GM12878 (cell line): Measurements from ENCODE around the gene MAST4. TPM values are rescaled to one million over a fixed set of nuclear protein-coding genes. Genes with fewer than 3 reads are reported as not detected.

ENCODE experiments used
- ATAC-seq: fragments of 200-7000 bp; cut with Tn5 transposase; 3 replicates; pipeline ENCODE4 v1.9.1; 2020; ENCODE audit warnings: mild to moderate bottlenecking, moderate library complexity
- BruUV-seq: library from RNA; stranded (reverse); fragments of 400-500 nt; replicated peaks from 2 replicates; lab custom pipeline; 2021; lab: Mats Ljungman, UMichigan
- CTCF ChIA-PET: fragments of 300-600 bp; sonication (Branson Sonifier 250); formaldehyde crosslinking; extraction: SDS; loops from one replicate; lab custom pipeline; 2021; ENCODE audit warnings: inconsistent platforms; lab: Yijun Ruan, JAX
- POLR2A ChIA-PET: fragments of 350-600 bp; formaldehyde crosslinking; extraction: SDS; loops from one replicate; lab custom pipeline; 2021; ENCODE audit warnings: inconsistent platforms; lab: Charles Lee
- RAD21 ChIA-PET: fragments of 300-600 bp; sonication (Branson Sonifier 250); formaldehyde crosslinking; loops from one replicate; lab custom pipeline; 2023; ENCODE audit warnings: antibody characterized with exemption; ENCODE audit not compliant: unreplicated experiment; lab: Charles Lee
- SMC1A ChIA-PET: fragments of 300-600 bp; sonication (Branson Sonifier 250); formaldehyde crosslinking; loops from one replicate; lab custom pipeline; 2023; ENCODE audit not compliant: unreplicated experiment, uncharacterized antibody; lab: Charles Lee
- DNase-seq: peaks from one replicate; pipeline ENCODE4 v3.0.0-alpha.2; 2011; ENCODE audit warnings: low read depth, low spot score
- FAIRE-seq: peaks from 3 replicates; lab custom pipeline; 2011; peaks lifted over from hg19 to GRCh38; lab: Jason Lieb, UNC
- H2AFZ ChIP-seq: 2 replicates; pipeline ENCODE4 v1.6.0; 2011; ENCODE audit warnings: low read depth, low read length, control low read depth; ENCODE audit not compliant: control insufficient read depth
- H3K27ac ChIP-seq: 2 replicates; pipeline ENCODE4 v1.5.1; 2011; ENCODE audit warnings: control low read depth; ENCODE audit not compliant: control insufficient read depth, insufficient read depth
- H3K27me3 ChIP-seq, 2 experiments: replicated peaks in 1 of 2; 2 replicates each; pipeline versions ENCODE4 v1.6.0 to v1.6.1; 2011; ENCODE audit warnings: low read length in 1 of 2; ENCODE audit not compliant: control insufficient read depth in 2 of 2, insufficient read depth in 2 of 2
- H3K36me3 ChIP-seq, 2 experiments: 2 replicates each; pipeline ENCODE4 v1.5.1; 2011; ENCODE audit warnings: low read length in 1 of 2; ENCODE audit not compliant: control insufficient read depth in 2 of 2, insufficient read depth in 2 of 2
- H3K4me1 ChIP-seq: 2 replicates; pipeline ENCODE4 v1.6.1; 2011; ENCODE audit warnings: mild to moderate bottlenecking, low read length, moderate library complexity, mixed read lengths; ENCODE audit not compliant: control insufficient read depth, insufficient read depth
- H3K4me2 ChIP-seq: 2 replicates; pipeline ENCODE4 v1.6.0; 2011; ENCODE audit warnings: control low read depth; ENCODE audit not compliant: control insufficient read depth, insufficient read depth
- H3K4me3 ChIP-seq: fragments of 200-600 bp; sonication (generic); 2 replicates; pipeline ENCODE4 v1.5.1; 2016
- H3K79me2 ChIP-seq: 2 replicates; pipeline ENCODE4 v1.6.0; 2011; ENCODE audit warnings: low read length; ENCODE audit not compliant: control insufficient read depth, insufficient read depth
- H3K9ac ChIP-seq: 2 replicates; pipeline ENCODE4 v1.8.0; 2011; ENCODE audit warnings: low read length, control low read depth, mixed read lengths; ENCODE audit not compliant: control insufficient read depth, insufficient read depth
- H3K9me3 ChIP-seq: replicated peaks from 3 replicates; pipeline ENCODE4 v1.5.1; 2011; ENCODE audit warnings: mild to moderate bottlenecking, low read length; ENCODE audit not compliant: control insufficient read depth, insufficient read depth
- H4K20me1 ChIP-seq: 2 replicates; pipeline ENCODE4 v1.6.0; 2011; ENCODE audit not compliant: control insufficient read depth, insufficient read depth
- BMI1 ChIP-seq: fragments of 450-650 bp; IDR thresholded peaks from 2 replicates; pipeline ENCODE4 v1.6.1; 2016; ENCODE audit warnings: mild to moderate bottlenecking, moderate library complexity, borderline replicate concordance
- ETV6 ChIP-seq, 2 experiments: fragments of 450-650 bp in 1 of 2; IDR thresholded peaks in 1 of 2; conservative IDR thresholded peaks in 1 of 2; 2 replicates each; pipeline ENCODE4 v1.6.1; 2014; ENCODE audit warnings: antibody characterized with exemption in 1 of 2, borderline replicate concordance in 1 of 2, low read depth in 1 of 2, mild to moderate bottlenecking in 1 of 2, moderate library complexity in 1 of 2
- FOXK2 ChIP-seq: fragments of 450-650 bp; IDR thresholded peaks from 2 replicates; pipeline ENCODE4 v1.6.1; 2017; ENCODE audit warnings: mild to moderate bottlenecking, moderate library complexity
- KLF5 ChIP-seq: fragments of 450-650 bp; IDR thresholded peaks from 2 replicates; pipeline ENCODE4 v1.6.1; 2014; ENCODE audit warnings: mild to moderate bottlenecking; ENCODE audit not compliant: partially characterized antibody
- NR2F1 ChIP-seq: fragments of 450-650 bp; conservative IDR thresholded peaks from 2 replicates; pipeline ENCODE4 v1.6.1; 2017; ENCODE audit warnings: mild to moderate bottlenecking
- PAX8 ChIP-seq: fragments of 450-650 bp; IDR thresholded peaks from 2 replicates; pipeline ENCODE4 v1.6.1; 2017; ENCODE audit warnings: mild to moderate bottlenecking, moderate library complexity
- TAF1 ChIP-seq: IDR thresholded peaks from 2 replicates; pipeline ENCODE4 v1.6.1; 2011; ENCODE audit warnings: mild to moderate bottlenecking, low read depth, low read length, borderline replicate concordance
- TCF7 ChIP-seq: IDR thresholded peaks from 2 replicates; pipeline ENCODE4 v1.6.1; 2014; ENCODE audit warnings: antibody characterized with exemption, borderline replicate concordance
- WRNIP1 ChIP-seq: IDR thresholded peaks from 2 replicates; pipeline ENCODE4 v1.6.1; 2011; ENCODE audit warnings: low read depth, low read length, improper control_type of control experiment, borderline replicate concordance
- ZBED1 ChIP-seq: IDR thresholded peaks from 2 replicates; pipeline ENCODE4 v1.6.1; 2016; ENCODE audit warnings: borderline replicate concordance
- WGBS: methylation state at CpG from one replicate; pipeline ENCODE4 v1.1.6; 2016; ENCODE audit warnings: low lambda C conversion rate; ENCODE audit not compliant: insufficient replicate concordance, insufficient coverage; ENCODE audit errors: missing lambda C conversion rate; 5-methylcytosine and 5-hydroxymethylcytosine counted together
- in situ Hi-C: fragments of 300-500 bp; cut with MboI; formaldehyde crosslinking; loops from 9 replicates; pipeline ENCODE4 v1.14.3; 2018; ENCODE audit warnings: mixed read lengths
- intact Hi-C: fragments of 100-400 bp; cut with micrococcal nuclease; formaldehyde crosslinking; loops from one replicate; pipeline ENCODE4 v1.14.2; 2022; ENCODE audit not compliant: unreplicated experiment
- polyA plus RNA-seq, 11 experiments: library from polyadenylated mRNA; depleted of rRNA in 4 of 11; unstranded in 6 of 11; stranded (reverse) in 5 of 11; fragments of >200 nt; fragmentation: Nextera tagmentation in 4 of 11; fragmentation: Illumina TruSeq in 1 of 11; extraction: Ambion mirVana in 4 of 11; extraction: Trizol in 1 of 11; gene quantifications; 1 replicate in 1 of 11; 2 replicates in 10 of 11; pipeline versions ENCODE4 v1.2.1 to v1.2.3, GENCODE V29; 2011 to 2016; ENCODE audit warnings: inconsistent platforms in 2 of 11, missing spikeins in 2 of 11, low read depth in 1 of 11
- total RNA-seq, 4 experiments: library from RNA; depleted of rRNA in 3 of 4; stranded (reverse); fragments of >200 nt in 3 of 4; fragmentation: Illumina TruSeq in 1 of 4; extraction: Trizol in 1 of 4; gene quantifications; 2 replicates each; pipeline versions ENCODE4 v1.2.1 to v1.2.3, GENCODE V29; 2013 to 2021

The MAST4 gene
- total and polyA plus RNA-seq, 10 of the 15 experiments (the other 5 are each of a cell fraction or from before 2014, with no cell fraction given) = 0.02 to 1.6 (median 0.29) TPM; not detected in 1

DNA sequence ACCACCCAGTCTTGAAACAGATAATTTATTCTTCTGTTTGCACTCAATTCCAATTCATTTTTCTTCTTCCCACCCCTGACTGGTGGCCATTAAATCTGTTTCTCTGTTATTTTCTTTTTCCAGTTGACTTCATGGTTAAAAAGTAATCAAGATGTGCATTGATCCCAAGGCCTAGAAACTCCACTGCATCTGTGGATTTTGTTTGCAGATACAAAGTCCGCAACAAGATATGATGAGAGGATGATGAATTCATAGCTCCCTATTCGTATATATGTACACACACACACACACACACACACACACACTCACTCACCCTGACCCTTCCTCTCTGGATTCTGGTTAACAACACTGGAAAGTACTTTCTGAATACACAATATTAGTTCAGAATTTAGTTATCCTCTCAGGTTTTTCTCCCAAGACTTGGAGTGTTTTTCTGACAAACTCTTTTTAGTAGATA is 548.0 kb downstream of the MAST4 start:
- 55% methylated on average over 2 of the region's 2 CpGs for WGBS
- in situ Hi-C loops (no loop called here), intact Hi-C loops (no loop called here)
- no peak overlapping the region for H3K4me2 ChIP-seq
- H3K36me3 ChIP-seq = no peaks in the 10 kb centered on the region
- peaks cover 0 to 1% of the 10 kb centered on the region in 2 experiments; a peak in 1 of 4 replicates for H3K27me3 ChIP-seq
- ATAC-seq (no peak), DNase-seq (no peak), FAIRE-seq (no peak)
- TF ChIP-seq TCF7 = no peak
- TF ChIP-seq KLF5 = no peak
- TF ChIP-seq PAX8 = no peak
- TF ChIP-seq FOXK2 = no peak
- TF ChIP-seq TAF1 = no peak
- no peak for TF ChIP-seq ZBED1
- no peak for TF ChIP-seq WRNIP1
- TF ChIP-seq NR2F1 = no peak
- TF ChIP-seq BMI1 = no peak
- TF ChIP-seq ETV6 (conservative IDR thresholded peaks at IDR 0.05 in 1 of 2, IDR thresholded peaks at IDR 0.05 in 1 of 2; ENCODE audit: borderline replicate concordance in 1 of 2, low read depth in 1 of 2) = no peak
- BruUV-seq = no TSS peak
- CTCF ChIA-PET = no interaction called here
- SMC1A ChIA-PET = interaction anchor here (1.3 kb wide), 1 partner anchor 14 kb away, joined by 3 read pairs; no protein-coding TSS in a partner anchor
- no peak overlapping the region for H3K9ac ChIP-seq
- POLR2A ChIA-PET = no interaction called here
- H3K9me3 ChIP-seq = no peaks in the 10 kb centered on the region
- no peak overlapping the region for H2AFZ ChIP-seq
- H3K27ac ChIP-seq = no peak overlapping the region
- RAD21 ChIA-PET = interaction anchor here (1.2 kb wide), 1 partner anchor 11 kb away, joined by 5 read pairs; no protein-coding TSS in a partner anchor
- H3K79me2 ChIP-seq = no peaks in the 10 kb centered on the region
- no peaks in the 10 kb centered on the region; the same call in 1 of the 2 replicates for H4K20me1 ChIP-seq
- H3K4me1 ChIP-seq = no peaks in the 10 kb centered on the region
- H3K4me3 ChIP-seq = no peak overlapping the region
